MG63 (cell line): ENCODE data around the gene TRIO. TPM values are rescaled to one million over a fixed set of nuclear protein-coding genes. Genes with fewer than 3 reads are reported as not detected.
A peak's percentile ranks its signal among the peaks of the same experiment; 100 is the strongest.

ENCODE experiments used
- DNase-seq: peaks from one replicate; pipeline ENCODE4 v3.0.0-alpha.2; 2020
- H3K27me3 ChIP-seq: fragments of 250-450 bp; sonication (Bioruptor Pico); 2 replicates; pipeline ENCODE4 v1.5.1; 2020; ENCODE audit warnings: mild to moderate bottlenecking, moderate library complexity
- H3K36me3 ChIP-seq: fragments of 250-450 bp; sonication (Bioruptor Pico); 2 replicates; pipeline ENCODE4 v1.5.1; 2020; ENCODE audit warnings: mild to moderate bottlenecking, moderate library complexity
- H3K4me3 ChIP-seq: fragments of 250-450 bp; sonication (Bioruptor Pico); 2 replicates; pipeline ENCODE4 v1.5.1; 2020; ENCODE audit warnings: mild to moderate bottlenecking, moderate library complexity
- H3K9me3 ChIP-seq: fragments of 250-450 bp; sonication (Bioruptor Pico); 2 replicates; pipeline ENCODE4 v1.5.1; 2020; ENCODE audit warnings: mild to moderate bottlenecking, moderate library complexity
- total RNA-seq: library from RNA; depleted of rRNA; stranded (reverse); fragments of >200 nt; shearing (Covaris generic); gene quantifications from 2 replicates; pipeline ENCODE4 v1.2.3, GENCODE V29; 2014; ENCODE audit warnings: low replicate concordance

Gene TRIO
- total RNA-seq, 1 experiment from 2014 or later = 123 TPM

DNA sequence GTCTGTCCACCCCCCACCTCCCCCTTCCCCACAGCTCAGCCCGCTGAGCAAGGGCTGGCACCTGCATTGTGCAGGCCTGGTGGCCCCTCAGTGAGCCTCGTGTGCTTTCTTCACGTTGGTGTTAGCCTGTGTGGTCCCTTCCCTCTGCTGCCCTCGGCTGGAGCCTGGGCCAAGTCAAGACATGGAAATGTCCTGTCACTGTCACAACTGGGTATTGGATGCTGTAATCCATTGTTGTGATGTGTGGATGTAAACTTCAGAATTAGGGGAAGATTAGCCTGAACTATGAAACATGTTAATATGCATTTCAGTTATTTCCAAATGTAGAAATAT, 103.9 kb downstream of the TRIO start:
- peaks cover 64% of the 10 kb centered on the region for H3K36me3 ChIP-seq
- no peaks in the 10 kb centered on the region for H3K9me3 ChIP-seq
- no peak for DNase-seq
- H3K27me3 ChIP-seq = no peaks in the 10 kb centered on the region
- H3K4me3 ChIP-seq = no peak overlapping the region

DNA sequence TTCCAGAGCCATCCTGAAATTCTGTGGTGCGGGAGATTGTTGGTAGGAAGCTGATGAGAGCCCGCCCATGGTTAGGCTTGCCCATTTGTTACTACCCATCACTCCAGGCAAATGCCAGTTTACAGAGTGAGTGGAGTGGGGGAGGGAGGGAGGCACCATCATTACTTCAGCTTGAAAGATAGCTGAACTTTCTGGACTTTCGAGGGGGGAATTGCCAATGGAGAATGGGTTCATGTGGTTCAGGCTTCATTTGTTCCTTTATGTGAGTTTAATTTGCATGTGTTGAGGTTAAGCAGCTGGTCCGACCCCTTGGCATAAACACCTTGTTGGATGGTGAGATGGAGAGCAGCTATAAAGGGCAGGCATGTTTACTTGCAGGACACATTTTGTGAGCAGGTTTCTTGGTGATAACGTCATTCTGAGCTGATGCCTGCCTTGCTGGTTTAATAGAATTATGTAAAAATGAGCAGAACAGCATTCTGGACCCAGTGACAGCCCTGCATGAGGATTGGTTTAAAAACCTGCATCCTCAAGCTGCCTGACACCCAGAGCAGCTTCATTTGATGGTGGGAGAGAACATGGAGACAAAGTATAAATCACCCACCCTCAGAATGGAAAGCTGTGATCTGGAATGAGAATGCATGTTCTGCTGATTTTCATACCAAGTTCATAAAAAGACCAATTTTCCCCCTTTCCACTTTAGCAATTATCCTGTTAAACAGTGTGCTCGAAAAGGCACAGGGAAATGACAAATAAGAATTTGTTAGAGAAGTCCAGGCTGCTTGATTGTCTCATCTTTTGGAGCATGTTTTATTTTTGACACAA, 106.3 kb downstream of the TRIO start:
- no peak for DNase-seq
- H3K9me3 ChIP-seq = peaks cover 11% of the 10 kb centered on the region
- peaks cover 68% of the 10 kb centered on the region for H3K36me3 ChIP-seq
- no peak overlapping the region for H3K4me3 ChIP-seq
- H3K27me3 ChIP-seq = no peaks in the 10 kb centered on the region

DNA sequence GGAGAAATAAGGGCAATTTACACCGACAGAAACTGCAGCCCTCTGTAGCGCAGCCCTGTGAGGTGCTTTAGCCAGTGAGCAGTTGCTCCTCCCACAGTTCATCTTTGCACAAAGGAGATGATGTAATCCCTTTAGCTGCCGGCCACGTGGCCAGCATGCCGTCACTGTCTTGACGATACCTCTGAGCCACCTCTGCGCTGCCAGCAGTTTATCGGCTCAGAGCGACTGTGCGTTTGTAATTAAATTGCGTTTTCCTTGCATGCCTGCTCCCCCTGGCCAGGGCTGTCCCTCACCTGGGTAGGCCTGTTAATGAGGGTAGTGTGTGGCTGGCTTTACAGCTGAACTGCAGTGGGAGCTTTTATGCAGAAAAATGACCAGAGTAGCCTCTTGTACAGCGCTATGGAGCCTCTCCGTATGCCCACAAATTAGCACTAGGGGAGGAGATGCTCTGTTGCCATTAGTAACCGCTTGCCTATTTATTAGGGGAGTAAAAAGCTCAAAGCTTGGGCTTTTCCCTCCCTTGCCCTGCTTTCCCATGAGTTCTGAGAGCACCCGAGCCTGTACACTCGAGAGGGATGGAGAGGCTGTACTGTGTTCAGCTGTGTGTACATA, 107.0 kb downstream of the TRIO start:
- DNase-seq = no peak
- peaks cover 70% of the 10 kb centered on the region for H3K36me3 ChIP-seq
- no peak overlapping the region for H3K4me3 ChIP-seq

DNA sequence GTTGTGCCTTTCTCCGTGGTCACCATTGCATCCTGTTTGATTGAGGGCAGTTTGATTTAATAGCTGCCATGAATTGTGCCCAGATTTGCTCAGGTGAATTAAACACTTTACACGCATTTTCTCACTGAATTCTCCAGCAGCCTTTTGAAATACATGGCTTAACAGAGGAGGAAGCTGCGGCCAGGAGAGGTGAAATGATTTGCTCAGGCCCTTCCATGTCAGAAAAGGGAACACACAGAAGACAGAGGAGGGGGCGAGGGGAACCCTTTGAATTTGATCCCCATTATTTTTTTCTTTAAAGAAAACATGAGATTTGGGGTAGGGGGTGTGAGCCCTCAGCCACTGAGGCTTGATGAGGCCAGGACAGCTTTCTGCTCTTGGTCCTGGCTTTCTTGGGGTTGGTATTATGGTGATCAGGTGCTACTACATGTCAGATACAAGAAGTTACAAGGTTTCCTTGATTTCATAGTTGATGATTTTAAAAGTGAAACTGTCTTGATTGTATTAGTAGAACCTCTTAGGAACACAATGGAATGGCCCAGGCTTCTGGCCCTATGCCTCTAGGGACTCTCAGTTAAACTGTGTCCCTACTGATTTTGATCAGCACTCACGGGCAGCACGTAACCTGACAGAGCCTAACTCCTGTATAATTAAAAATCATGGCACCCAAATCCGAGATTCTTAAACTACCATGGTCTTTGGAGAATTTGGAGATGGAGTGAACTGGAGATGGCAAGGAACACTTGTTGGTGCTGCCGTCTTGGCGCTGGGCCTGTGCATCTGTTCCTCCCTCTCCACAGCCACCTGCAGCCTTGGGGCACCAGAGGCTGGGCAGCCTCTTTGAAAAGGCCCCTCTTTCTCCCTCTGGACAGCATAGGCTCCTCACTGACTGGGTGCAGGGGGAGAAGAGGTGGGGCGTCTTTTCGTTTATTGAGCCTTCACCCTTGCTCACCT, 107.9 kb downstream of the TRIO start:
- Histone ChIP-seq H3K36me3 (peaks cover 70% of the 10 kb centered on the region), H3K4me3 (no peak overlapping the region)

More for the DNA sequence above, 107.0 kb downstream of the TRIO start:
- Histone ChIP-seq H3K27me3 (no peaks in the 10 kb centered on the region), H3K9me3 (peaks cover 17% of the 10 kb centered on the region)

DNA sequence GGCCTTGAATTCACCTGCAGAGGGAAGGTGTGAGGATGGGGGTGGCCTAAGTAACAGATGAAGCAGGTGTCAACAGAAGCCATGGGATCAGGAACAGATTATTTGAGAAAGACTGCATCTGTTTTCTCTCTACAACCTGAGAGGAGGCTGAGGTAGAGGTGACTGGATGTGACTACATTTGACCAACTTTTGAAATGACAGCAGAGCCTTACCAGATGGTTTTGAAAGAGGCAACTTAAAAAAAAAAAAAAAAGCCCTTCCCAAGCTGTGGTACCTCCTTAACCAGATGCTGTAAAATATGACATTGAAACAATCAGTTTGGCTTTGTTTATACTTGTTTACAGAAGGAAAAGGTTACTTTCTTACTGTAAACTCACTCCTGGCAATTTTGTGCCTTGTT, 108.6 kb downstream of the TRIO start:
- Histone ChIP-seq H3K27me3 (no peaks in the 10 kb centered on the region), H3K4me3 (no peak overlapping the region), H3K9me3 (peaks cover 30% of the 10 kb centered on the region), H3K36me3 (peaks cover 75% of the 10 kb centered on the region)
- DNase-seq = no peak

More for the DNA sequence above, 107.9 kb downstream of the TRIO start:
- no peaks in the 10 kb centered on the region for H3K27me3 ChIP-seq
- H3K9me3 ChIP-seq = peaks cover 24% of the 10 kb centered on the region
- DNase-seq = no peak

DNA sequence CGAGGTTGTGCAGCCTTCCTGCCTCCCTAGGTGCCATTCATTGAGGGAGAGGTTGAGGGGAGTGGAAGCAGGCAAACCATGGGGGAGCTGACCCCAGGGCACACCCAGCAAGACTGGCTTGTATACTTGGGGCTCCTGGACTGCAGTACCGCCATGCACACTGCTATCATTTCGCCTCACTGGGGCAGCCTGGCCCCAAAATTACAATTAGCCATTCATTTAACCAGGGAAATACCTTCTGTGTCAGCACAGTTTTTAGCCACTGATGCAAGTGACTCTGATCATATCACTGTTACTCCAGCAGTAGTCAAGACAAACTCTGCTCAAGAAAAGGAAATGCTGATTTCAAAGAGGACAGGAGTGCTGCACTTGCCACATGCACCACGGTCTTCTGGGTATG, 109.7 kb downstream of the TRIO start:
- peaks cover 30% of the 10 kb centered on the region for H3K9me3 ChIP-seq
- H3K36me3 ChIP-seq = peaks cover 70% of the 10 kb centered on the region
- no peak for DNase-seq
- H3K4me3 ChIP-seq = no peak overlapping the region
- H3K27me3 ChIP-seq = no peaks in the 10 kb centered on the region

DNA sequence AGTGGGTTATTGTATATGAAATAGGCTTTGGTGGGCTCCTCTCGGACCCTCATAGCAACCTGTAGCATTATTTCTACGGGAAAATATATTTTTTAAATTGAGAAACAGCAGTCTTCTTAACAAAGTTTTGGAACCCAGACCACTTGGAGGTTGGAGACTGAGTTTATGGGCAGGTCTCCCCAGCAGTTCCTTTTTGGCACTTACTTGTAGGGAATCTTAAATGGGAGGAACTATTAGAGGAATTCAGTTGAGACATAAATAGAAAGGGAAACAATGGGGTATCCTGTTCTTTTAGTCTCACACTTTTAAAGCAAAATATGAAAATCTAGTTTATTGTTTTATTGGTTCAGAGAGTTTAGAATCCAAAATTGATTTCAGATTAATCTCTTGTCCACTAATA, 111.5 kb downstream of the TRIO start:
- Histone ChIP-seq H3K9me3 (peaks cover 30% of the 10 kb centered on the region), H3K4me3 (no peak overlapping the region), H3K27me3 (no peaks in the 10 kb centered on the region), H3K36me3 (peaks cover 54% of the 10 kb centered on the region)
- DNase-seq = no peak

DNA sequence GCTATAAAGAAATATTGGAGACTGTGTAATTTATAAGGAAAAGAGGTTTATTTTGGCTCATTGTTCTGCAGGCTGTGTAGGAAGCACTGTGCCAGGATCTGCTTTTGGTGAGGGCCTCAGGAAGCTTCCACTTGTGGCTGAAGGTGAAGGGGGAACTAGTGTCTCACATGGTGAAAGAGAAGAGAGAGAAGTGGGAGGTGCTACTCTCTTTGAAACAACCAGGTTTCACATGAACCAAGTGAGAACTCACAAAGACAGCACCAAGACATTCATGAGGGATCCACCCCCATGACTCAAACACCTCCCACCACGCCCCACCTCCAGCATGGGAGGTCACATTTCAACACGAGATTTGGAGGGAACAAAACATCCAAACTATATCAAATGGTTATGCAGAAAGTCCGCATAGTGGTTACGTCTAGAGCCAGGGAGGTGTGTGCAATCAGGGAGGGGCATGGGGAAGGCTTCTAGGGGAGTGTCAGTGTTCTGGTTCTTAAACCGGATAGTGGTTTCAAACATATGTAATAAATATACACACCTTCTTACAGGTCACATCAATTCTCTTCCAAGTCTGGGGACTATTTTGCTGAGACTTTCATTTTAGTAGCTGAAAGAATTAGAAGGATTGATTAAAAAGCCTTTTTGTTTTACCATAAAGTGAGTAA, 113.0 kb downstream of the TRIO start:
- Histone ChIP-seq H3K36me3 (peaks cover 51% of the 10 kb centered on the region), H3K4me3 (no peak overlapping the region), H3K9me3 (peaks cover 30% of the 10 kb centered on the region), H3K27me3 (no peaks in the 10 kb centered on the region)
- DNase-seq = peak; percentile 57

DNA sequence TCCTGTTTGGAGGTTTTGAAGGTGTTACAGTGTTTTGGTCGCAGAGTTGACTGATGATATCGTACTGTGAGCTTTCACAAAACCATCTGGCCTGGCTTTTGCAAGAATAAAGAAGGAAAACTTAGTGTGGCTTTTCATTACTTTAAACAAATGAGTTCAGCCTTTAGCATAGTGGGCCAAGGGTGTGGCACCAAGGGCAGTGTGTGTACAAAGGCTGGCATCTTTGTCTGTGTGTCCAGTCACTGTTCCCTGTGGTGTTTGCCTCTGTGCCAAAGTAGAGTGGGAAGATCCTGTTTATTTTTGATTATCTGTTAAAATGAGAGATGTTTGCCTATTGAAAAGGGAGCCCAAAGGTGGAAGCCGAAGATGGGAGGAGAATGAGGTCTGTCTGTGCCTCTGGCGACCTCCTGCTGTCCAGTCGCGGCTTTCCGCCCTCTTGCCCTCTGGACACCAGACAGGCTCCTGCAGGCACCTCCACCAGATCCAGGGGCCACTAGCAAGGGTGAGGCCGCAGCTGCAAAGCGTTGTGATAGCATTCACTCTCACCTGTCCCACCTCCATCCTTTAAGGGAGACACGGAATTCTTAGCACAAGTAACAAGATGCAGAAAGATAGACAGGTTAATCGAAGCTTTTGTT, 113.7 kb downstream of the TRIO start:
- DNase-seq = peak; percentile 92
- peaks cover 30% of the 10 kb centered on the region for H3K9me3 ChIP-seq
- H3K4me3 ChIP-seq = no peak overlapping the region
- peaks cover 45% of the 10 kb centered on the region for H3K36me3 ChIP-seq
- no peaks in the 10 kb centered on the region for H3K27me3 ChIP-seq

DNA sequence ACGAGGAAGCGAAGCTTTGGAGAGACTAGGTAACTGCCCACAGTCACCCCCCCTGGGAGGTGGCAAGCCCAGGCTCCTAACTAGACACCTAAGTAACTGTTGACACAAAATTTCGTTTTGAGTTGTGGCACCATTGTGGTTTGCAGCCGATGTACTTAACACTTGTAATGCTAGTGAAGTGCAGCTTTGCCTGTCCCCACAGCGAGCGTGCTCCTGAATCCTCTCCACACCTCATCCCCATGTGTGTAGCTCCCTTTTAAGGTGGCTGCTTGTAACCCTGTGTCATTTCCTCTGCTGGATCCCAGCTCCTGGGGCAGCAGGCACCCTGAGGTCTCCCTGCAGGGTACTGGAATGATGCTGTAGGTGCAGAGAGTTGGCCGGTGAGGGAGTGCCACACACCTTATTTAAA, 114.9 kb downstream of the TRIO start:
- Histone ChIP-seq H3K4me3 (no peak overlapping the region), H3K36me3 (peaks cover 38% of the 10 kb centered on the region), H3K27me3 (no peaks in the 10 kb centered on the region), H3K9me3 (peaks cover 30% of the 10 kb centered on the region)
- DNase-seq = no peak

DNA sequence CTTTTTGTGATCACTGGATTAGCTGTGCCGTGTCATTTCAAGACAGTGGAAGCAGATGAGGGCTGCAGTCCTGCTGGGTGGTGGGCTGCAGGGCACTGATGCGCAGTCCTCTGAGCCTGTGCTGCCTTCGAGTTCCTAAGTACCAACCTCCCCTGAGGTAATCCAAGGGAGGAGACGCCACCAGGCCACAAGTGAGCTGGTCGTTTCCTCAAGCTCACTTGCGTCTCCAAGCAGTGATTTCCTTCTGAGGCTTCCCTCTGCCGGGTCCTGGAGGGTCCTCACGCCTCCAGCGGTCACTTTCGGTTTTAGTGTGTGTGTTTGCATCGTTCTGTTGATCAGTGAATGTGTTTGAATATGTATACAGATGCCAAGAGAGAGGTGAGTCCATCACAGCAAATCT, 115.7 kb downstream of the TRIO start:
- Histone ChIP-seq H3K27me3 (no peaks in the 10 kb centered on the region), H3K4me3 (no peak overlapping the region), H3K9me3 (peaks cover 25% of the 10 kb centered on the region), H3K36me3 (peaks cover 30% of the 10 kb centered on the region)
- no peak for DNase-seq

DNA sequence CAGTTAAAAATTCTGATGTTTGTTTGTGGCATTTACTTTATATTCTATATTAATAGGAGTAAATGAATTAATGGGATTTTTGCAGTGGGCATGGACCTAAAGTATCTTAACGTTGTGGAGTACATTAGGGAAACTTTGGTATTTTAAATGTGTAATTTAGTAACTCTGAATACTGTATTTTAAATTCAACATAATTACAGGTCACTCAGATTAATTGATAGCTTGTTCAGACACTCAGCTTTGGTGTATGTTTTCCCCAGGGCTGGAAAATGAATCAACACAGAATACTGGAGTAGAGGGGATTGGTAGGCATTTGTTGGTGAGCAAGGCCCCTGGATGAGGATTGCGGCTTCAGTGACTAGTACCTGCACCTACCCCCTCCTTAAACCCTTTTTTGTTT, 117.5 kb downstream of the TRIO start:
- Histone ChIP-seq H3K36me3 (peaks cover 12% of the 10 kb centered on the region), H3K27me3 (no peaks in the 10 kb centered on the region), H3K9me3 (peaks cover 9% of the 10 kb centered on the region), H3K4me3 (no peak overlapping the region)
- DNase-seq = no peak

DNA sequence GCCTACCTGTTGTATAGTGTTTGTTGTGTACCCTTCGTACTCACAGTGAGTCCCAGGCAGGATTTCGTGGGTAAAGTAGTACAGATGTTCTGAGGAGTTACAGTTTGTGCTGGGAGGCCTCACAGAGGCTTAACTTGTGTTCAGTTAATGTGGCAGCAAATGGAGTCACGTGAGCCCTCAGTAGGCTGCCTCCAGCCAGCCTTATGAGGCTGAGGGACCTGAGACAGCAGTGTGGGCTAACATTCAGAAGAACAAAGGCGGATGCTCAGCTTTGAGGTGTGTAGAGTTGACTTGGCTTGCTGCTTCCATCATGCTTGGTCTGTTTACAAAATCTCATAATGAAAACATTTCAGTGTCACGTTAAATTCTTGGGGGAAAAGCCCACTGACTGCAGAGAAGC, 118.1 kb downstream of the TRIO start:
- H3K9me3 ChIP-seq = peaks cover 3% of the 10 kb centered on the region
- no peak for DNase-seq
- H3K27me3 ChIP-seq = no peaks in the 10 kb centered on the region
- no peak overlapping the region for H3K4me3 ChIP-seq
- H3K36me3 ChIP-seq = peaks cover 6% of the 10 kb centered on the region

DNA sequence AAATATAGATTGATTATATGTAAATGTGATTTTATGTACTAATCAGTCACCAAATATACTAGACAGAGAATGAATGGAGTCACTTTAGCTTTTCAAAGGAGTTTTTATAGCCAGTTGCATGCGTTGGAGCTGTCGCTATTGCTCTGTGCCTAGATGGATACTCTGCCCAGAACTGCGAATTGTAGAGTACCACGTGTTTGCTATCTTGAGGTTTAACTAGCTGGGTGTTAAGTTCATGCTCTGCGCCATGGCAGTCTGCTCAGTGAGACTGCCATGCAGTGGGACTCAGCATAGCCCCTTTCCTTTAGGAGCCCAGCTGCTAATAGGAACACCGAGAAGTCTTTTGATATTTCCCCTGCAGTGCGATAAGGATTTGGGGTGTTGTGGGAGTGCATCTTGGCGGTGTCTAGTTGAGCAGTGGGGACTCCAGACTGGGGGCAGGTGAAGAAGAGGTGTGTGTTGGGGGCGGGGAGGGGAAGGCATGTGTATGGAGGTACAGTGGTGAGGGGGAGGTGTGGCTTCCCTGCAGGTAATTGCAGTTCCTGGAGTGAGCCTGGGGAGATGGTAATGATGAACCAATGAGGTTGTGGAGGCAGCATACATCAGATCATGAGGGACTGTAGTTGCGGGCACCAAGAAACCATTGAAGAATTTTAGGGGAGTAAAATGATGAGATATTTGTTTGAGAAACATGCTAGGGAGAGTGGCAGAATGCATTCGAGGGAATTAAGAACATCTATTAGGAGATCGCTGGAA, 118.9 kb downstream of the TRIO start:
- H3K36me3 ChIP-seq = peaks cover 7% of the 10 kb centered on the region
- no peaks in the 10 kb centered on the region for H3K9me3 ChIP-seq
- H3K27me3 ChIP-seq = no peaks in the 10 kb centered on the region
- H3K4me3 ChIP-seq = no peak overlapping the region
- DNase-seq = no peak

DNA sequence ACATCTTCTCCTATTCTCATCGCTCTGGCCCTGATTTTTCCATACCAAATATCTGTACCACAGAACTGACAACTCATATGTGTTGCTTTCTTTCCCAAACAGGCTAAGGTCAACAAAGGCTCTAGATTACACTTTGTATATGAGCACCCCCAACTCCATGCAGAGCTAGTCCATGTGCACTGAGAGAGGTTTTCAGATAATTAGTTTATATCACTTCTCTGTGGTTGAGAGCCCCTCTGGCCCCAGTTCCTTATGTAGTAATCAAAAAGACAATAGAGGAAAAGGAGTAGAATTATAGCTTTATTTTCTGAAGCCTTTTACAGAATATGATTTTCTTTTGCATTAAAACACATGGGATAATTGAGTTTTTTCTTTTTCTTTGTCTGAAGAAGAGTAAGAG, 120.0 kb downstream of the TRIO start:
- no peaks in the 10 kb centered on the region for H3K27me3 ChIP-seq
- H3K9me3 ChIP-seq = no peaks in the 10 kb centered on the region
- H3K4me3 ChIP-seq = no peak overlapping the region
- H3K36me3 ChIP-seq = peaks cover 10% of the 10 kb centered on the region
- no peak for DNase-seq

DNA sequence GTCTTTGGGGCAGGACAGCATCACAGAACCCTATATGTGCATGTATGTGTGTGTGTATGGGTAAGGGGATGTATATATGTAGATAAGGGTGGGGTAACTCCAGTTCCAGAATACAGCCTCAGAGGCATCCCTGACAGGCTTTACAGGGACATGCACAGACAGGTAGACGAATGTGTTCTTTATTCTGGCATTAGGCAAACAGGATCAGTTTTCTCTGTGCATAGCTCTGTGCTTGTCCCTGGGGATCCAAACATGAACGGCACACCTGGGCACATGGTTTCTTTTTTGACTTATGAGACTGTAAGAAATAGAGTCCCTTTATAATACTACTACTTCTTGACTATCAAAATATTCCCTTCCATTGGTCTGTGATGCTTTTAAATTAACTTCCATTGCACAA, 120.6 kb downstream of the TRIO start:
- no peak for DNase-seq
- Histone ChIP-seq H3K36me3 (peaks cover 16% of the 10 kb centered on the region), H3K4me3 (no peak overlapping the region), H3K9me3 (no peaks in the 10 kb centered on the region), H3K27me3 (no peaks in the 10 kb centered on the region)
